Neuronal stem cell (in vitro differentiated cells): ENCODE results near the gene DACT2.
A peak's percentile ranks its signal among the peaks of the same experiment; 100 is the strongest.

Experiments
- DNase-seq: peaks from one replicate; pipeline ENCODE4 v3.0.0-alpha.2; 2013; ENCODE audit warnings: low spot score
- H2AFZ ChIP-seq: one replicate; pipeline ENCODE4 v1.6.1; 2013; ENCODE audit warnings: mild to moderate bottlenecking, low read length, inconsistent platforms
- H2AK5ac ChIP-seq: 2 replicates; pipeline ENCODE4 v1.6.1; 2013; ENCODE audit warnings: low read depth, mild to moderate bottlenecking, inconsistent platforms, low read length, moderate library complexity, mixed read lengths
- H2BK120ac ChIP-seq: 2 replicates; pipeline ENCODE4 v1.6.1; 2013; ENCODE audit warnings: low read depth, mild to moderate bottlenecking, inconsistent platforms, low read length, moderate library complexity, mixed read lengths
- H2BK12ac ChIP-seq: one replicate; pipeline ENCODE4 v1.6.1; 2013; ENCODE audit warnings: low read length, inconsistent platforms
- H2BK15ac ChIP-seq: 2 replicates; pipeline ENCODE4 v1.6.1; 2013; ENCODE audit warnings: mild to moderate bottlenecking, low read length, inconsistent platforms, mixed read lengths
- H2BK5ac ChIP-seq: one replicate; pipeline ENCODE4 v1.6.1; 2013; ENCODE audit warnings: inconsistent platforms, mild to moderate bottlenecking, low read length, moderate library complexity
- H3K14ac ChIP-seq: one replicate; pipeline ENCODE4 v1.6.1; 2013; ENCODE audit warnings: low read length, inconsistent platforms
- H3K18ac ChIP-seq: 2 replicates; pipeline ENCODE4 v1.6.1; 2013; ENCODE audit warnings: low read length, inconsistent platforms
- H3K23ac ChIP-seq: 2 replicates; pipeline ENCODE4 v1.6.1; 2013; ENCODE audit warnings: low read depth, mild to moderate bottlenecking, mixed read lengths, low read length, inconsistent platforms; ENCODE audit not compliant: poor library complexity
- H3K27ac ChIP-seq: replicated peaks from 3 replicates; pipeline ENCODE4 v1.5.1; 2013; ENCODE audit warnings: low read length, inconsistent platforms
- H3K27me3 ChIP-seq, 3 experiments: 2 replicates each; pipeline ENCODE4 v1.6.1; 2013; ENCODE audit warnings: low read length in 3 of 3, mild to moderate bottlenecking in 2 of 3, inconsistent platforms in 1 of 3, low read depth in 1 of 3, mixed read lengths in 1 of 3, moderate library complexity in 1 of 3; ENCODE audit not compliant: control insufficient read depth in 3 of 3, insufficient read depth in 3 of 3
- H3K36me3 ChIP-seq, 2 donors: replicated peaks in 1 of 2; 2 replicates each; pipeline ENCODE4 v1.6.1; 2013; ENCODE audit warnings: low read length in 2 of 2; ENCODE audit not compliant: control insufficient read depth in 2 of 2, insufficient read depth in 2 of 2
- H3K4ac ChIP-seq: 2 replicates; pipeline ENCODE4 v1.6.1; 2013; ENCODE audit warnings: inconsistent platforms, mild to moderate bottlenecking, low read length, moderate library complexity
- H3K4me1 ChIP-seq, 2 donors: 1 replicate in 1 of 2; 2 replicates in 1 of 2; pipeline ENCODE4 v1.6.1; 2013; ENCODE audit warnings: low read length in 2 of 2, low read depth in 1 of 2; ENCODE audit not compliant: control insufficient read depth in 2 of 2, insufficient read depth in 1 of 2
- H3K4me2 ChIP-seq: one replicate; pipeline ENCODE4 v1.6.1; 2013; ENCODE audit warnings: mild to moderate bottlenecking, low read length, inconsistent platforms; ENCODE audit not compliant: insufficient read depth, poor library complexity, severe bottlenecking
- H3K4me3 ChIP-seq, 2 donors: 2 replicates each; pipeline ENCODE4 v1.5.1; 2013; ENCODE audit warnings: low read length in 2 of 2, mild to moderate bottlenecking in 2 of 2, inconsistent platforms in 1 of 2, moderate library complexity in 1 of 2
- H3K79me1 ChIP-seq: one replicate; pipeline ENCODE4 v1.6.1; 2013; ENCODE audit warnings: low read depth, mild to moderate bottlenecking, inconsistent platforms, low read length, moderate library complexity
- H3K9ac ChIP-seq: one replicate; pipeline ENCODE4 v1.6.1; 2013; ENCODE audit warnings: mild to moderate bottlenecking, low read depth, low read length, inconsistent platforms; ENCODE audit not compliant: poor library complexity
- H3K9me3 ChIP-seq, 2 donors: replicated peaks in 1 of 2; 2 replicates each; pipeline versions ENCODE3 to v1.6.1; 2013; ENCODE audit warnings: low read length in 2 of 2, mild to moderate bottlenecking in 2 of 2, inconsistent platforms in 1 of 2, low read depth in 1 of 2, mixed read lengths in 1 of 2, moderate library complexity in 1 of 2; ENCODE audit not compliant: control insufficient read depth in 2 of 2, insufficient read depth in 1 of 2
- H4K8ac ChIP-seq: one replicate; pipeline ENCODE4 v1.6.1; 2013; ENCODE audit warnings: low read depth, mild to moderate bottlenecking, inconsistent platforms, low read length, moderate library complexity
- H4K91ac ChIP-seq: one replicate; pipeline ENCODE4 v1.6.1; 2013; ENCODE audit warnings: low read length, low read depth, mild to moderate bottlenecking, inconsistent platforms; ENCODE audit not compliant: poor library complexity
- WGBS, 2 donors: extraction: QIAGEN DNeasy Blood & Tissue Kit; methylation state at CpG; one replicate each; pipeline ENCODE4 v1.1.7; 2013; ENCODE audit warnings: missing lambda C conversion rate in 2 of 2, mixed read lengths in 1 of 2; ENCODE audit not compliant: insufficient read length in 2 of 2, insufficient replicate concordance in 1 of 2; ENCODE audit errors: extremely low coverage in 2 of 2; 5-methylcytosine and 5-hydroxymethylcytosine counted together

The DACT2 gene

GRCh38 chr6:168285456-168285855 is 34.1 kb downstream of the DACT2 start:
- no peak overlapping the region for H3K9ac ChIP-seq
- H3K27ac ChIP-seq, result no peak overlapping the region
- H3K4ac ChIP-seq, result no peak overlapping the region
- no peaks in the 10 kb centered on the region for H3K27me3 ChIP-seq
- no peaks in the 10 kb centered on the region for H3K4me1 ChIP-seq
- H4K8ac ChIP-seq, result no peak overlapping the region
- H3K4me2 ChIP-seq, result no peak overlapping the region
- H2BK120ac ChIP-seq, result no peak overlapping the region
- H2BK12ac ChIP-seq, result no peak overlapping the region
- no peaks in the 10 kb centered on the region for H3K79me1 ChIP-seq
- no CpG with 5 or more reads among the region's 21 CpGs for WGBS, 2 donors
- H3K14ac ChIP-seq, result no peak overlapping the region
- no peak overlapping the region for H2AK5ac ChIP-seq
- H3K36me3 ChIP-seq, result no peaks in the 10 kb centered on the region
- DNase-seq, result no peak
- no peak overlapping the region for H2AFZ ChIP-seq
- H4K91ac ChIP-seq, result no peak overlapping the region
- H2BK5ac ChIP-seq, result no peak overlapping the region
- no peak overlapping the region for H3K18ac ChIP-seq
- H3K4me3 ChIP-seq, result no peak overlapping the region
- H2BK15ac ChIP-seq, result no peak overlapping the region
- H3K23ac ChIP-seq, result no peak overlapping the region
- peaks cover 2% of the 10 kb centered on the region in 2 donors for H3K9me3 ChIP-seq

GRCh38 chr6:168284187-168284586 is 35.4 kb downstream of the DACT2 start:
- Histone ChIP-seq H3K18ac (no peak overlapping the region), H2BK12ac (no peak overlapping the region), H4K8ac (no peak overlapping the region), H2AFZ (no peak overlapping the region), H3K27me3 (no peaks in the 10 kb centered on the region), H3K4ac (no peak overlapping the region), H3K9me3 (peaks cover 0 to 2% of the 10 kb centered on the region in 2 donors), H3K9ac (no peak overlapping the region), H4K91ac (no peak overlapping the region), H3K4me2 (no peak overlapping the region), H2BK120ac (no peak overlapping the region), H3K14ac (no peak overlapping the region), H3K79me1 (no peaks in the 10 kb centered on the region), H2BK15ac (no peak overlapping the region), H3K4me1 (no peaks in the 10 kb centered on the region), H3K4me3 (peak overlapping the region in 1 of 2 donors; percentile 54), H2AK5ac (no peak overlapping the region), H3K23ac (no peak overlapping the region), H2BK5ac (no peak overlapping the region), H3K36me3 (no peaks in the 10 kb centered on the region), H3K27ac (no peak overlapping the region)
- no CpG with 5 or more reads among the region's 6 CpGs for WGBS, 2 donors
- no peak for DNase-seq

GRCh38 chr6:168283686-168284025 is 35.9 kb downstream of the DACT2 start:
- no peak overlapping the region for H2BK12ac ChIP-seq
- DNase-seq, result no peak
- H2AK5ac ChIP-seq, result no peak overlapping the region
- no peak overlapping the region for H4K91ac ChIP-seq
- H3K23ac ChIP-seq, result no peak overlapping the region
- no peak overlapping the region for H2BK120ac ChIP-seq
- no peak overlapping the region for H3K27ac ChIP-seq
- no peak overlapping the region for H3K4ac ChIP-seq
- H3K9me3 ChIP-seq, result peaks cover 0 to 2% of the 10 kb centered on the region in 2 donors
- no peaks in the 10 kb centered on the region for H3K79me1 ChIP-seq
- H3K4me1 ChIP-seq, result no peaks in the 10 kb centered on the region
- H3K14ac ChIP-seq, result no peak overlapping the region
- no peak overlapping the region for H3K4me2 ChIP-seq
- no peaks in the 10 kb centered on the region for H3K36me3 ChIP-seq
- no peaks in the 10 kb centered on the region for H3K27me3 ChIP-seq
- H4K8ac ChIP-seq, result no peak overlapping the region
- H2BK15ac ChIP-seq, result no peak overlapping the region
- H3K4me3 ChIP-seq, result no peak overlapping the region
- peak overlapping the region; percentile 6 for H3K18ac ChIP-seq
- no peak overlapping the region for H3K9ac ChIP-seq
- H2AFZ ChIP-seq, result no peak overlapping the region
- H2BK5ac ChIP-seq, result no peak overlapping the region
- no CpG with 5 or more reads among the region's 14 CpGs for WGBS, 2 donors

- no peak overlapping the region for H3K4me3 ChIP-seq
- no peaks in the 10 kb centered on the region for H3K4me1 ChIP-seq
- WGBS, 2 donors, result no CpG with 5 or more reads among the region's 20 CpGs
- H3K36me3 ChIP-seq, result no peaks in the 10 kb centered on the region
- no peak overlapping the region for H2BK15ac ChIP-seq
- H4K8ac ChIP-seq, result no peak overlapping the region
- H2BK12ac ChIP-seq, result no peak overlapping the region
- no peak overlapping the region for H4K91ac ChIP-seq
- H3K18ac ChIP-seq, result peak overlapping the region; percentile 69
- H3K4me2 ChIP-seq, result no peak overlapping the region
- no peak overlapping the region for H2AFZ ChIP-seq
- peak overlapping the region; percentile 63 for H3K14ac ChIP-seq
- peak overlapping the region; percentile 40 for H2AK5ac ChIP-seq
- H2BK120ac ChIP-seq, result no peak overlapping the region
- no peak overlapping the region for H3K9ac ChIP-seq
- H3K79me1 ChIP-seq, result no peaks in the 10 kb centered on the region
- no peaks in the 10 kb centered on the region for H3K27me3 ChIP-seq
- H3K9me3 ChIP-seq, result peaks cover 0 to 2% of the 10 kb centered on the region in 2 donors
- no peak overlapping the region for H2BK5ac ChIP-seq
- no peak overlapping the region for H3K4ac ChIP-seq
- no peak overlapping the region for H3K27ac ChIP-seq
- H3K23ac ChIP-seq, result no peak overlapping the region
- DNase-seq, result no peak
These were observed 36.4 kb downstream of the DACT2 start for GRCh38 chr6:168282985-168283685.
